GM12892 (cell line): ENCODE data around the gene FXYD4.

Experiments
- POLR2A ChIP-seq: IDR thresholded peaks from 2 replicates; pipeline ENCODE4 v1.6.1; 2011; ENCODE audit warnings: low read depth, low read length, control low read depth
- POLR2AphosphoS5 ChIP-seq: IDR thresholded peaks from 2 replicates; pipeline ENCODE4 v1.6.1; 2011; ENCODE audit warnings: low read depth, low read length, control low read depth

DNA sequence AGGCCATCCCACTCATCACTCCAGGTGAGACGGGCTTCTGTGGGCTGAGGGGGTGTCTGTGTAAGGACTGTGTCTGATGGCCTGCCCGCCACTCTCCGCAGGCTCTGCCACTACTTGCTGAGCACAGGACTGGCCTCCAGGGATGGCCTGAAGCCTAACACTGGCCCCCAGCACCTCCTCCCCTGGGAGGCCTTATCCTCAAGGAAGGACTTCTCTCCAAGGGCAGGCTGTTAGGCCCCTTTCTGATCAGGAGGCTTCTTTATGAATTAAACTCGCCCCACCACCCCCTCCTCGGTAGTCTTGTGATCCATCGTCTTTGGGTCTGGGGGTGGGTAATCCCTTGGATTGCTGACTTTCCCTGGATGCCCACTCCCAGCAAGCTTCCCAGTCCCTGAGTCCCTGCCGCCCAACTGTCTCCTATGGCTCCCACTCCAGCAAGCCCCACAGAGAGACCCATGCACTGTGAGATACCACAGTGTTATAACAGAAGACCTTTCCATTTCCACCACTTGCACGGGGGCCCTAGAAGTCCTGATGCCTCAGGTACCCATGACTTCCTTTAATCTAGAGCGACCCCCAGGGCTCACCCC is 4.7 kb downstream of the FXYD4 start:
- no peak for TF ChIP-seq POLR2A
- TF ChIP-seq POLR2AphosphoS5 = no peak
